Sigmoid colon (tissue), 7 donors: ENCODE measurements around the gene STK17B. TPM values are rescaled to one million over a fixed set of nuclear protein-coding genes. Genes with fewer than 3 reads are reported as not detected.

Experiments used
- DNase-seq: peaks from one replicate; pipeline ENCODE4 v3.0.0-alpha.2; 2019
- H3K27ac ChIP-seq, 4 donors: fragments of 200-600 bp; sonication (generic); one replicate each; pipeline ENCODE4 v1.5.1; 2016 to 2019; ENCODE audit warnings: mild to moderate bottlenecking in 1 of 4
- H3K27me3 ChIP-seq, 3 donors: fragments of 200-600 bp; sonication (generic); one replicate each; pipeline ENCODE4 v1.5.1; 2019; ENCODE audit warnings: mild to moderate bottlenecking in 1 of 3
- H3K36me3 ChIP-seq, 4 donors: fragments of 200-600 bp; sonication (generic); one replicate each; pipeline ENCODE4 v1.5.1; 2016 to 2019
- H3K4me1 ChIP-seq, 4 donors: fragments of 200-600 bp; sonication (generic); one replicate each; pipeline ENCODE4 v1.5.1; 2017 to 2019
- H3K4me3 ChIP-seq, 4 donors: fragments of 200-600 bp; sonication (generic); one replicate each; pipeline ENCODE4 v1.5.1; 2017 to 2019; ENCODE audit warnings: mild to moderate bottlenecking in 2 of 4, moderate library complexity in 1 of 4
- H3K9me3 ChIP-seq, 4 donors: fragments of 200-600 bp in 3 of 4; sonication (generic) in 3 of 4; one replicate each; pipeline versions ENCODE4 v1.5.1 to v1.6.1; 2013 to 2019
- CTCF ChIP-seq, 4 experiments: fragments of 450-650 bp in 3 of 4; fragments of 200-600 bp in 1 of 4; IDR thresholded peaks; one replicate each; pipeline ENCODE4 v1.5.1; 2016 to 2019; ENCODE audit warnings: antibody characterized with exemption in 4 of 4, mild to moderate bottlenecking in 3 of 4, moderate library complexity in 2 of 4
- EP300 ChIP-seq, 4 donors: sonication (generic); formaldehyde crosslinking; IDR thresholded peaks; one replicate each; pipeline ENCODE4 v1.6.1; 2017; ENCODE audit warnings: antibody characterized with exemption in 4 of 4
- POLR2A ChIP-seq, 2 donors: fragments of 450-650 bp; IDR thresholded peaks; one replicate each; pipeline ENCODE4 v1.6.1; 2016; ENCODE audit warnings: antibody characterized with exemption in 2 of 2, mild to moderate bottlenecking in 2 of 2, moderate library complexity in 2 of 2
- POLR2AphosphoS5 ChIP-seq, 4 donors: sonication (generic); formaldehyde crosslinking; IDR thresholded peaks; one replicate each; pipeline ENCODE4 v1.6.1; 2017; ENCODE audit warnings: antibody characterized with exemption in 4 of 4
- WGBS, 2 donors: extraction: QIAGEN DNeasy Blood & Tissue Kit; methylation state at CpG; one replicate each; pipeline ENCODE4 v1.1.7; 2013; 5-methylcytosine and 5-hydroxymethylcytosine counted together
- intact Hi-C: fragments of 100-400 bp; cut with DNase I; formaldehyde crosslinking; loops from one replicate; pipeline ENCODE4 v1.15.1; 2023
- polyA plus RNA-seq, 3 donors: library from polyadenylated mRNA; stranded (reverse); fragments of 200-250 nt; gene quantifications; one replicate each; pipeline ENCODE4 v1.2.3, GENCODE V29; 2013
- total RNA-seq, 4 donors: library from RNA; depleted of rRNA; stranded (reverse); fragments of >200 nt; gene quantifications; one replicate each; pipeline ENCODE4 v1.1.0, GENCODE V29; 2016
- donor health status: healthy with polysubstance abuse.
- donor health status: Bipolar disorder and iron deficiency.
- donor health status: healthy.

Gene STK17B
- total and polyA plus RNA-seq, 7 donors: 9.0 to 30.7 (median 13.5) TPM

GRCh38 chr2:196167666-196168065, 3.7 kb downstream of the STK17B start:
- Histone ChIP-seq H3K36me3 (no peaks in the 10 kb centered on the region), H3K9me3 (no peaks in the 10 kb centered on the region), H3K27ac (no peak overlapping the region), H3K4me1 (peaks cover 0 to 20% (median 9%) of the 10 kb centered on the region in 4 donors), H3K4me3 (no peak overlapping the region), H3K27me3 (no peaks in the 10 kb centered on the region)
- no peak for TF ChIP-seq POLR2AphosphoS5 (IDR thresholded peaks at IDR 0.05)
- no peak for TF ChIP-seq EP300 (IDR thresholded peaks at IDR 0.05)
- no peak for TF ChIP-seq CTCF (IDR thresholded peaks at IDR 0.05)
- no peak for TF ChIP-seq POLR2A (IDR thresholded peaks at IDR 0.05)
- intact Hi-C loops: no loop called here
- 52 to 78% methylated on average over 2 of the region's 2 CpGs for WGBS, 2 donors
- DNase-seq: no peak

- intact Hi-C loops: no loop called here
- Histone ChIP-seq H3K4me3 (no peak overlapping the region), H3K36me3 (no peaks in the 10 kb centered on the region), H3K4me1 (peaks cover 0 to 17% (median 7%) of the 10 kb centered on the region in 4 donors), H3K27me3 (no peaks in the 10 kb centered on the region), H3K27ac (peak overlapping the region in 1 of 4 donors; percentile 5), H3K9me3 (no peaks in the 10 kb centered on the region)
- 49 to 84% methylated on average over 1 of the region's 1 CpG for WGBS, 2 donors
- TF ChIP-seq EP300 (IDR thresholded peaks at IDR 0.05) (no peak), POLR2A (IDR thresholded peaks at IDR 0.05) (no peak), POLR2AphosphoS5 (IDR thresholded peaks at IDR 0.05) (no peak), CTCF (IDR thresholded peaks at IDR 0.05) (no peak)
- DNase-seq: no peak
Measured at GRCh38 chr2:196166876-196167275, 4.5 kb downstream of the STK17B start.

- peaks cover 0 to 8% (median 3%) of the 10 kb centered on the region in 4 donors for H3K4me1 ChIP-seq
- no peaks in the 10 kb centered on the region for H3K27me3 ChIP-seq
- no peaks in the 10 kb centered on the region for H3K9me3 ChIP-seq
- H3K4me3 ChIP-seq: no peak overlapping the region
- 52 to 71% methylated on average over 4 of the region's 4 CpGs for WGBS, 2 donors
- DNase-seq: no peak
- H3K27ac ChIP-seq: no peak overlapping the region
- intact Hi-C loops: no loop called here
- no peak for TF ChIP-seq EP300 (IDR thresholded peaks at IDR 0.05)
- TF ChIP-seq POLR2A (IDR thresholded peaks at IDR 0.05): no peak
- no peak for TF ChIP-seq POLR2AphosphoS5 (IDR thresholded peaks at IDR 0.05)
- TF ChIP-seq CTCF (IDR thresholded peaks at IDR 0.05): no peak
- no peaks in the 10 kb centered on the region for H3K36me3 ChIP-seq
Measured at GRCh38 chr2:196165016-196165415, 6.4 kb downstream of the STK17B start.

- DNase-seq: no peak
- TF ChIP-seq EP300 (IDR thresholded peaks at IDR 0.05): no peak
- no peak for TF ChIP-seq POLR2A (IDR thresholded peaks at IDR 0.05)
- no peak for TF ChIP-seq POLR2AphosphoS5 (IDR thresholded peaks at IDR 0.05)
- TF ChIP-seq CTCF (IDR thresholded peaks at IDR 0.05): no peak
- Histone ChIP-seq H3K36me3 (no peaks in the 10 kb centered on the region), H3K4me3 (no peak overlapping the region), H3K27me3 (no peaks in the 10 kb centered on the region), H3K27ac (no peak overlapping the region), H3K9me3 (no peaks in the 10 kb centered on the region), H3K4me1 (no peaks in the 10 kb centered on the region)
- intact Hi-C loops: no loop called here
- 35 to 61% methylated on average over 4 of the region's 4 CpGs for WGBS, 2 donors
Measured at GRCh38 chr2:196163285-196163684, 8.1 kb downstream of the STK17B start.

- TF ChIP-seq EP300 (IDR thresholded peaks at IDR 0.05) (no peak), POLR2A (IDR thresholded peaks at IDR 0.05) (no peak), POLR2AphosphoS5 (IDR thresholded peaks at IDR 0.05) (no peak), CTCF (IDR thresholded peaks at IDR 0.05) (no peak)
- intact Hi-C loops: no loop called here
- Histone ChIP-seq H3K9me3 (no peaks in the 10 kb centered on the region), H3K4me1 (no peaks in the 10 kb centered on the region), H3K4me3 (no peak overlapping the region), H3K36me3 (no peaks in the 10 kb centered on the region), H3K27me3 (no peaks in the 10 kb centered on the region), H3K27ac (no peak overlapping the region)
- WGBS, 2 donors: 68 to 86% methylated on average over 6 of the region's 6 CpGs
- no peak for DNase-seq
Measured at GRCh38 chr2:196162586-196163175, 8.7 kb downstream of the STK17B start.
